HG03442 (cell line): ENCODE results near the gene PLCB1.
"Not testable (repeated sequence)": the region's sequence is repeated elsewhere in the genome, so short reads cannot be mapped to it uniquely, and the experiment has no call there.

Experiments
- ATAC-seq: cut with Tn5 transposase; IDR thresholded peaks from one replicate; pipeline ENCODE4 v1.9.1; 2021; ENCODE audit warnings: mild to moderate bottlenecking, moderate library complexity; ENCODE audit not compliant: unreplicated experiment

The PLCB1 gene

DNA sequence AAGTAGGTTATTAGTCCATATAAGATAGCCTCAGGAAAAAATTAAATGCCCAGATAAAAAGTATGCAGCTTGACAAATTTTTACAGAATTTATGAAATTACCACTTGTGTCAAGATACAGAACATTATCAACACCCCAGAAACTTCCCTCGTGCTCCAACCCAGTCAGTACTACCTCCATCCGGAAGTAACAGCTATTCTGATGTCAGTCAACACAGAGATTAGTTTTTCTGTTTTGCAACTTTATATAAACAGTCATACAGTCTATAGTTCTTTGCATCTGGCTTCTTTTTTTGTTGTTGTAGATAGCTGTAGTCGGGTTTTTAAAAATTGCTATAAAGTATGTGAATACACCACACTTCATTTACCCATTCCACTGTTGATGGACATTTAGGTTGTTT is 721.1 kb downstream of the PLCB1 start:
- not testable (repeated sequence) for ATAC-seq

DNA sequence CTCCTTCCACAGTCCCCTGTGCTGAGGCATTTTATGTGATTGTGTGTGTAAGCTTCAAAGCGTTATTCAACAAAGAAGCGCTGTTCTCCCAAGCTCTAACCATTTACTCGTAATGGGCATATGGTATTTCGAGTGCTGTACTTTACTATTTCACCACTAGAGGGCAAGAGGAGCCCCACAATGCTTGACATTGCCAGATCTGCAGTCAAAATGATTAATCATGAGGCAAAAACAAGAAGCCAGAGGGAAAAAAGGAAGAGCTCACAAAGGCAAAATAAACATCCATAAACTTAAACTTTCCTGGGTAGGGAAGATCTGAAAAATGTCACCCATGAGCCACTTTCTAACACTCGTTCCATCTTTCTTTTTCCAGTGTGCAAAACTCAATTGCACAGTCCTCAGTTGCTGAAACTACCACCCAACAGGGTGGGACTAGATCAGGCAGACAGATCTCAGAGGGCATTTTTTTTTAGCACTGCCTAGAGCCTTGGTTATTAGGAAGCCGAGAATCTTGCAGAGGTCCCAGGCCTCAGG is 721.8 kb downstream of the PLCB1 start:
- ATAC-seq = peak; percentile 94

DNA sequence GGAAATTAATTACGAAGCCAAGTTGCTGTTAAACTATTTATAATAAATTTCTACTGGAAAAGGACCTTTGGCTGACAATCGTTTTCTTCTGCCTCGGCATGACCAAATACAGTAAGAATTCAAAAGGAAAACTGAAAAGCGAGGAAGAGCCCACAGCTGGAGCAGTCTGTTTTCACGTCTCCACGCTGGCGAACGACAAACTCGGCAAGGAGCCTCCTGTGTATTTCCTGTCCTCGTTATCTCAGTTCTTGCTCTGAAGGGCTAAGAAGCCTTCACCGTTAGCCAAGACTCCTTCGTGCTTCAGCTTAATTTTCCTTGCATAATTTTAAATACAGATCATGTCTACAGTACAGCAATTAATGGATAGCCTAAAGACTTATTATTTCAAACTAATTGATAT is 722.5 kb downstream of the PLCB1 start:
- no peak for ATAC-seq

DNA sequence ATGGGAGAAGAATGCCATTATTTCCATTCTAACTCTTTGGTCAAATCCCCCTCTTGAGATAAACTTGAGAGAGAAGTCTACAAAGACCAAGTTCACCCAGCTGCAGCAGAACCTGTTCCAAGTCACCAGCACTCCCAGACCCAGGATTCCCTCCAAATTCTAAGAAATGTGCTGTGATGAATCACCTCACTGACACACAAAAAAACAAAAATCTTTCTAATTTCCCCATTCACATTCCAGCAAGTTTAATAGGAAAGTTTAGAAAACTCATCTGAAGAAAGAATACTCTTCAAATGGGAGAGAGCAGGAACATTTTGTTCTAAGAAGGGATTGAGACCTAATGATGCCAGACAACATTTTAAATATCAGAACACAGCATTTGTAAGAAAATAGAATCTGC is 723.2 kb downstream of the PLCB1 start:
- ATAC-seq = no peak

DNA sequence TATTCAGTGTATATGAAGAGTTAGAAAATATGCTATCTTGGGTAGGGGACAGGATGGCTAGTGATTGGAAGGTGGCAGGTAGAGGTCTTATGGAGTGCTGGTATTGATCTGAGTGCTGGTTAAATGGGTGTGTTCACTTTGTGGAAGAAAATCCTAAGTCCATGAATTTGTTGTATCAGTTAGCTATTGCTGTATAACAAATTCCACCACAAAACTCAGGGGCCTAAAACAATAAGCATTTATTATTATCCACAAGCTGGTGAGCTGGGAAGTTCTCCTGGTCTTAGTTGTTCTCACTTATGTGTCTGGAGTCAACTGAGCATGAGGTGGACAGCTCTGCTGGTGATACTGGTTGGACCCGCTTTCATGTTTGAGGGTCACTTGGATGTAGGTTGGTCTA is 724.6 kb downstream of the PLCB1 start:
- ATAC-seq = no peak

DNA sequence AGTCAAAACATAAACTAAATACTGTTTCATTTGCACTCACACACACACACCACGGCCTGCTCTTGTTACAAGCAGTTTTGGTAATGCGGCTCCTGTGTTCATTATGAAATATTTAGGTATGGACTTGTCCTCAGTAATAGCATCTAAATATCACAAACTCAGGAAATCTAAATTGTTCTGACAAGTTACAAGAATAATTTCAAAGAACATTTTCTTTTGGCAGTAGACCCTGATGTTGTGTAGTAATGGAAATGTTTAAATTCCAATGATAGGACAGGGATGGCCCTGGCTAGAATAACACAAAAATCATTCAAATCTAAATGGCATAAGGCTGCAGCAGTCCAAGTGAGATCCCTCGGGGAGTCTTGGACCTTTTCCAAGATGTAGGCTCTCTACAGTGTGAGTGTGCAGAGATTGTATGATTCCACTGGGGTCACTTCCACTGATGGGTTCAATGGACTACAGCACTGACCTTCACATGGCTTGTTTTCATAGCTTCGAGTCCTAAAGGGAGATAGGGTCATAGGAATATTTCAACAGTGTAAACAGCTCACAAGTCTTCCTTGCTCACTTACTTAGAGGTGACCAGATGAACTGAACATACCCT is 726.2 kb downstream of the PLCB1 start:
- ATAC-seq = no peak

DNA sequence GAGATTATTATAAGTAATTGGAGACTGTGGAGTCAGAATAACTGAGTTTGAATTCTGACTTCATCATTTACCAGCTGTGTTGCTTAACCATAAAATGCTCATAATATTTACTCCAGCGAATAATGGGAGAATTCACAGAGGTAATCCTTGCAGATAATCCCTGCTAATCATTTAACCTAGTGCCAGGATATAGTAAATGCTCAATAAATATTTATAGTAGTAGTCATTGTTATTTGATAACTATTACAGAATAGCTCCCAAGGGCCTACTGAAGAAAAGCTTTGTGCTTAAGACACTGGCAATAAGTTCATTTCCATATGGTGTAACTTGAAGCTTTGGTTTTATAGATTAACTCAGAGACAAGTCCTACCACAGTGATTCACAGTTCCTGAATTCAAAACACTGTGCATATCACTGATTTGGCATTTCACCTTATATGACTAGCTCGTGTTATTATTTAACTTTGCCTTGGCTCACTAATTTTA is 728.0 kb downstream of the PLCB1 start:
- no peak for ATAC-seq

DNA sequence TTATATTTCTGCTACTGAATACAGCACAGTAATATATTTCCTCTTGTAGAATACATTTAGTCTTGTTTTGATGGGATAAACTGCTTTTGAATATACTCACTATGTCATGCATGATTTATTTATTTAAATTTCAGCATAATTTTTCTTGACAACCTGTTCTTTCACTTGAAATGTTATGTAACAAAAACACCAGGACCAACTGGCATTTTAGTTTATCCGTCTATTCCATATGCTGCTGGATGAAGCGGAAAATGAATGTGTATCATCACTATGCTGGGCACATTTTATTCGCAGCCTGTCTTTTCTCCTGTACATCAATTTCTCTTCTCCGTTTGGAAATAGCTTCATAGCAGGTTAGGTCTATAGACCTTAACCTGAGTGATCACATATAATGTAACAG is 730.0 kb downstream of the PLCB1 start:
- no peak for ATAC-seq

DNA sequence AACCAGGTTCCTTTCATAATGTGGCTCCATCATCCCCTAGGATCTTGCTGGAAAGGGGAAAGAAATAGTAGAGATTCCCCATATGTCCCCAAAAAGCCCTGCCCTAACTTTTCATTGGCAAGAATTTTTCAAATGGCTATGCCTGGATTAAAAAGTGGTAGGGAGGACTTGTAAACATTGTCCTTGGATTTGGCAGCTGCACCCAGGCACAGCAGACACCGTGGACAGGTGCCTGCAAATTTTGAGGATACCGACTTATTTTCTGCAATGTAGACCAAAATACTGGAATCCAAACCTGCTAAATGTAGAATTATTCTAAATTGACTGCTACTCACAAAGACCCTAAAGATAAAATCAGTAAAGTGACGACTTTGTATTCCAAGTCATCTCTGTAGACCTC is 733.6 kb downstream of the PLCB1 start:
- no peak for ATAC-seq

DNA sequence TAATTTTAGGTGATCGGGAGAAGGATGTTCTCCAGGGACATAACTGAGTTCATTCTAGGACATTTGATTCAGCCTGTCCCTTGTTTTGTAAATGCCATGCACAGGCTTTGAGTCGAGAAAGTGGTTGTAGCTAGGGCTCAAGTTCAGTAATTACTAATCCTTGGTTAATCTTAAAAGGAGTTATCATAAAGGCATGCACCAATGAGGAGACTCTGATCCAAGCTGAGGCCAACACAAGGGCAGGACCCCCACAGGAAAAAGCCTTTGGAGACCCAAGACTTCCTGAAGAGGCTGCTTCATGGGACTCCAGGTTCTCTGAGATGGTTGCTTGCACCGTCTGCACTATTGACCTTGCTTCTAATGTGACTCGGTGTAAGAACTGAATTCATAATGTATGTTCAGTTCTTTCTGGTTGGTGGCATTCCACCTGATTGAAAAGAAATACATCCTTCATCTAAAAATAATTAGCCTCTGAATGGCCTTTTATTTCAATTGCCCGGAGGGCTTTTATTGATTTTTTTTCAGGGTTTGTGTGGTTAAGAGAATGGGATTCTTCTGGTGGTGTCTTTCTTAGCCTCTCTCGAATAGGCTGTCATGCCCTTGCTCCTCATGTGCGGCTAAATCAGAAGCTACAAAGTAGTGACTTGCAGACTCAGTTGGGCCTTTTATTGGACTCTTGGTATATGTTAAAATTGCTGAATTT is 735.1 kb downstream of the PLCB1 start:
- no peak for ATAC-seq

DNA sequence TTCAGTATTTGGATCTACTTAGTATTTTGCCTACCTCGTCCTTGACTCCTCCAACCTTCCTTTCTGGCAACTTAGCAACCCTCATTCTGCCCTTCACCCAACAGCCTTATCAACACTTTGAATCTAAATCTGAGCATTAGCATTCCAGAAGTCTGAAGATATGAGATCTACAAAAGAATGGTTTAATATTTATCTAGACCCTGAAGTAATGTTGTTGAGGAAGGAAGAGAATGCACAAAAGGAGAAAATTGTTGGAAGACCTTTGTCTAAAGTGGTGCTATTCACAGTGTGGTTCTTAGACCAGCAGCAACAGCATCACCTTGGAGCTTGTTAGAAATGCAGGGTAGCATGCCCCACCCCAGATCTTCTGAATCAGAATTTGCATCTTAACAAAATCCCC is 738.6 kb downstream of the PLCB1 start:
- ATAC-seq = no peak

DNA sequence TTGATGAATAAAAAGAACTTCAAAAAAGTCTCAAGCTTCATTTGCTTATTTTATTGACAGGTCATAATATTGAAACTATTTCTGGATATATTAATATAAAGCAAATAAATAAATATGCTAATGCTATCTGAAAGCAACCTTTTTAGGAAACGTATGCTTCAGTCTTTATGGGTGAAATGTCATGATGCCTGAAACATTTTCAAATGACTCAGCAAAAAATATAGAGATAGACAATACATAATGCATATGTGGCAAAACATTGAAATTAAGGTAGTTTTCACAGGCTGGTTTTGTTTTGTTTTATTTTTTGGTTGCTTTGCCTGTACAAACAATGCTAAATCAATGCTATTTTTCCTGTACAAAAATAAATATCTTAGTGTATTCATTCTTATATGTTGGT is 742.4 kb downstream of the PLCB1 start:
- no peak for ATAC-seq

DNA sequence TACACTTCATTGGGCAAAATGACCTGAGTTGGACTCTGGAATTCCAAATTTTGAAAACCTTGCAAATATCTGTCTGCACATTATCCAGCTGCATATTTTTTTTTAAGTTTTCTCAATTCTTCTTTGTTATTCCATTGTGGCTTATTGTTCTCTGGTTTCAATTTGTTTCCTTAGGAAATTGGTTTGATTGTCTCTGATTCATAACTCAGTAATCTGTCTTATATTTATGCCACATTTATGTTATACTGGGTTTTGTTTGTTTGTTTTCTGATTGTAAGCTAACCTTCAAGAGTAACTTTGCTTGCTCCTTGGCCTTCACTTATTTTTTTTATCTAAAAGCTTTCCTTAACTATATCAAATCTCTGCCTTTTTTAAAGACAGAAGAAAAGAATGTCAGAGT is 743.5 kb downstream of the PLCB1 start:
- no peak for ATAC-seq

DNA sequence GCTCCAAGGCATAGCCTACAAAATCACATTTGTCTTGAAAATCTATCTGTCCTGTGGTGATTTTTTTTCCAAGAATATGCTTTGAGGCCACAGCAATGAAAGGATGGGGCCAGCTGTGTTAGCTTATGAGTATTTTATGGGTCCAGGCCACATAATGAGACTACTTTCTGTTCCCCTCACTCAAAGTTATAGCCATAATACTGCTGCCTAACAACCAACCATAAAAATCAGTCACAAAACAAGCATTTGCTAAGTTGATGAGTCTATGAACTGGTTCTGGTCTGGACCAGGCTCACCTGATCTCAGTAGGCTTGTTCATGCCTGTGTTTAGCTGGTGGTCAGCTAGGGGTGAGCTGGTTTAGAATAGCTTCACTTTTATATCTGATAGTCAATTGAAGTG is 744.3 kb downstream of the PLCB1 start:
- ATAC-seq = no peak

DNA sequence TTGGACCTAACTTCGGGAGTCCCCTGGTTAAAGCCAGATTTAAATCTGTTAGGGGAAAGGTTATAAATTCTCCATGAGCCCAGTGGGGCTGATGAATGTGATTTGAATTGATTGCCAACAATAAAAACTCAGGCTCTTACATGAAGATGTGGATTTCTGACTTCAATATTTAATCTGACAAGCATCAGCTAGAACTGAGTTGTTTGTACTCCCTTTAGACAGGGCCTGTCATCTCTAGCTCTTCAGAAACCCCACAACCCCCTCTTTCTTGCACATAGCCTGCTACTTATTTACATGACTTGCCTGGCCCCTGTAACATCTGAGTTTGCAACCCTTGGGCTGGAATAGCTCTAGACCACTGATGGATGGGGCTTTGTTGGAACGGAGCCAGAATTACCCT is 745.2 kb downstream of the PLCB1 start:
- no peak for ATAC-seq

DNA sequence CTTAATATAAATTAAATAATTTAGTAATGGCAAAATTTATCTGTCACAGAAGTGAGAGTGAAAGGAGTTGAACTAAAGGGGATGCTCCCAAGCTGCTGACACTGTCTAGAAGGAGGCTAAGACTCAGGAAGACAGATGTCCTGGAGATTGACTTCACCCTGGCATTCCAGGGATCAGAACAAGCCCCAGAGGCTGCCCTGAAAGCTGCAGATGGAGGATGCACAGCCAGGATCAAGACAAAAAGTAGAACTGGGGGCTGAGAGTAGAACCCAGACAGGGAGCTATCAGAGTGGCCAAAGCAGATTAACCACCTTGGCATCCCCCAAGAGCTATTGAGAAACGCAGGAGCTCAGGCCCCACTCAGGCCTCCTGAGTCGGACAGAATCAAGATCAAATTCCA is 747.6 kb downstream of the PLCB1 start:
- ATAC-seq = no peak

DNA sequence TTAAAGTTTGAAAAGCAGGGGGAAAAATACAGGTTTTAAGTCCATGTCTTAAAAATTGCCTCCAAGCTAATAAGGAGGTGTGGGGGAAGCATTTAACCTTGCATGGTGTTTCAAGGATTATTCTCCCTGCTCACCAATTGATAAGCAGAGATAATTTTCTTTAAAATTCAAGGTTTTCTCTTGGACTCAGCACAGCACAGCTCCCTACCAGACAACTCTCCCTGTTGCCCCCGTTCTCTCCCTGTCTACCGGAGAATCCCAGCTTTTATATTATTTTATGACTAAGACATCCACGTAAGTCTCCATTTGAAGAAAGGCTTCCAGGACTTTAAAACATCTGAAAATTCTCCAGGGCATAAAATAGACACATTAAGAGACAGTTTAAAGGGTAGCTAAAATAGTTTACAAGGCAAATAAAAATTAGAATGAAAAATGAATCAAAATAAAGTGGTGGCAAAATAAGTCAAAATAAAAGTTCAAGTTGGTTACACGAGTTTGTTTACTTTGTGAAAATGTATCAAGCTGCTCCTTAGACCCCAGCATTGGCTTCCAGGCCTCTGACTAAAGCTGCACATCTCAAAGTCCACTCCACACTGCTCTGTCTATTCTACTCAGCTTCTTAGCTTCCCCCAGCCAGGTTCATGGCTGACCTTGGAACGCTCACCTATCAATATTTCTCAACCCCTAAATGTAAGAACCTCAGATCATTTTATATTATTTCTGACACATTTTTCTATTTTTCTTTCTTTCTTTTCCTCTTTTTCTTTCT is 748.2 kb downstream of the PLCB1 start:
- ATAC-seq = no peak

DNA sequence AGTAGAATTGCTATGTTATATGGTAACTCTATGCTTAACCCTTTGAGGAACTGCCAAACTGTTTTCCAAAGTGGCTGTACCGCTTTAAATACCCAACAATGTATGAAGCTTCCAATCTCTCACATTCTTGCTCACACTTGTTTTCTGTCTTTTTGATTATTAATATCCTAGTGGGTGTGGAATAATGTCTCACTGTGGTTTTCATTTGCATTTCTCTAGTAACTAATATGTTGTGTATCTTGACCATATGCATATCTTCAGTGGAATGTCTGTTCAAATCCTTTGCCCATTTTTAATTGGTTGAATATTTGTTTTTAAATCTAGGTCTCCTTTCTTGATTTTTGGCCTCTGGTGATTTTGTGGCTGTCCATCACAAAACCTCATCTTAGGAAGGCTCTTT is 759.0 kb downstream of the PLCB1 start:
- no peak for ATAC-seq

DNA sequence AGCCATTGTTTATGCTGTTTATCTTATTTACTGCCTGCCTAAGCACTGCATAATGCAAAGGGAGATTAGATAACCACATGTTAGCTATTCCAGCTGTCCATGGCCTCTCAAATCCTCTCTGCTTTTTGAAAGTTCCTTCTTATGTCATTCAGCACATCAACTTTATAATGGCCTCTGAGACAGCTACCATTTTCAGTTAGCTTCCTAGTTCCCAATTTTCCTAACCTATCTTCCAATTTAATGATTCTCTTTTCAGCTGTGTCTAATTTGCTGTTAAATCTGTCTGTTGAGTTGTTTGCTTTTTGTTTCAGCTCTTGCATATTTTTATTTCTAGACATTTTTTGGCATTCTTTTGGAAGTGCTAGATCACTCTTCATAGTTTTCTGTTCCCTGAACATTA is 763.4 kb downstream of the PLCB1 start:
- no peak for ATAC-seq

DNA sequence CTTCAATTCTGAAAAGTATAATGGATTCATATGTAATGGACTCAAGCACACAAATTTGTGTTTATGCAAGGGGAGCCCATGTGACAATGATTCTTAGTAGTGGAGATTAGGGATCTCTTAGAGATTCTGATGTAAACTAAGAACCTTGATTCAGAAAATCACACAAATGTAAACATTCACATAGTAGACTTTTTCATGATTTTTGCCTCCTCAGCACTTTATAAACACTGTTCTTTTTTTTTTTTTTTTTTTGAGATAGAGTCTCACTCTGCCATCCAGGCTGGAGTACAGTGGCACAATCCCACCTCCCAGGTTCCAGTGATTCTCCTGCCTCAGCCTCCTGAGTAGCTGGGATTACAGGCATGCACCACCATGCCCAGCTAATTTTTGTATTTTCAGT is 766.8 kb downstream of the PLCB1 start:
- ATAC-seq = no peak

DNA sequence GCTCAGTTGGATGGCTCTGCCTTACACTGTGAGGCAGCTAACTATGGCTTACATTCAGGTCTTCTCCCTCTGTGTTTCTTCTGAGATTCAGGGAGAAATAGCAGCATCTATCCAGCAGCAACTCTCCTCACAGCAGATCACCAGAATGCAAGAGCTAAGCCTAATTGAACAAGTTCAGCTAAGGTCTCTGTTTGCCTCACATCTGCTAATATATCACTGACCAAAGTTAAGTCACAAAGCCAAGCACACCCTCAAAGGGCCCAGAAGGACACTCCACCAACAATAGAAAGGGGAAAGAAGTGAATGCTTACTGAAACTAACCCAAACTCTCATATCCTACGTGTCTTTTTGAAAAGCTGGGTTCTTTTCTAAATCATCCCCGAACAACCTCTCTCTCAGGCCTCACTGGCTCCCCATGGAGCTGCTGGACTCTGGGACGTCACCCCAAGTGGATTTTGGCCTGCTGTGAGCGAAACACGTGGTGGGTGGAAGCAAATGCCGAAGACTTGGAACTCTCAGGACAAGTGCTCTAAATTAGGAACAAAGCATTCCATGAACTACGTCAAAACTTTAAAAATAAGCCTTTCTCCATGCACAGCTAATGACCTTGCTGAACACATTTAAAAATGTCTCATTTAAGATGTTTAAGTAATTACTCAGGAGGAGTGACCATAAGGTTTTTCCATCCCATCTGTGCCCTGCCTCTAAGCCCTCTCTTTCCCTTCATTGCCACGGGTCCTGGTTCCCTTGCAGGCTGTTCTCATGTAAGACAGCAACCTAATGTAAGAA is 769.4 kb downstream of the PLCB1 start:
- no peak for ATAC-seq
